SK-N-SH (cell line): Measurements from ENCODE around the gene GSE1. TPM values are rescaled to one million over a fixed set of nuclear protein-coding genes. Genes with fewer than 3 reads are reported as not detected.

Source experiments
- CTCF ChIA-PET: fragments of 300-600, 350-600 bp; formaldehyde crosslinking; extraction: SDS; loops from one replicate; lab custom pipeline; 2021; lab: Yijun Ruan, JAX
- POLR2A ChIA-PET: fragments of 350-600 bp; sonication (Branson Sonifier 250); formaldehyde crosslinking; extraction: SDS; loops from one replicate; lab custom pipeline; 2020; ENCODE audit warnings: antibody characterized with exemption, inconsistent platforms; lab: Yijun Ruan, JAX
- DNase-seq: peaks from one replicate; pipeline ENCODE4 v3.0.0; 2012
- H2AFZ ChIP-seq: fragments of 200-600 bp; sonication (generic); 2 replicates; pipeline ENCODE4 v1.8.1; 2016; ENCODE audit warnings: antibody characterized with exemption, mild to moderate bottlenecking, low read depth
- H3F3A ChIP-seq: fragments of 200-600 bp; sonication (generic); replicated peaks from 2 replicates; pipeline ENCODE3; 2016; ENCODE audit warnings: antibody characterized with exemption, mild to moderate bottlenecking; ENCODE audit not compliant: insufficient read depth
- H3K27ac ChIP-seq, 2 experiments: fragments of 200-500 bp in 1 of 2; fragments of 200-600 bp in 1 of 2; sonication (Bioruptor generic) in 1 of 2; sonication (generic), shearing (Covaris generic) in 1 of 2; 2 replicates each; pipeline versions ENCODE4 v1.5.1 to v1.6.1; 2014 to 2016; ENCODE audit warnings: low read depth in 2 of 2, inconsistent platforms in 1 of 2, low read length in 1 of 2, mild to moderate bottlenecking in 1 of 2, mixed read lengths in 1 of 2
- H3K27me3 ChIP-seq: fragments of 200-600 bp; sonication (generic), shearing (Covaris generic); 2 replicates; pipeline ENCODE4 v1.6.1; 2016; ENCODE audit warnings: mixed run types; ENCODE audit not compliant: insufficient read depth
- H3K36me3 ChIP-seq, 2 experiments: fragments of 200-500 bp in 1 of 2; fragments of 200-600 bp in 1 of 2; sonication (Bioruptor generic) in 1 of 2; sonication (generic) in 1 of 2; replicated peaks in 1 of 2; 2 replicates each; pipeline versions ENCODE3 to v1.5.1; 2014 to 2016; ENCODE audit warnings: low read length in 1 of 2, mild to moderate bottlenecking in 1 of 2; ENCODE audit not compliant: insufficient read depth in 2 of 2, control insufficient read depth in 1 of 2
- H3K4me1 ChIP-seq, 2 experiments: fragments of 200-500 bp in 1 of 2; fragments of 200-600 bp in 1 of 2; sonication (Bioruptor generic) in 1 of 2; sonication (generic), shearing (Covaris generic) in 1 of 2; 2 replicates each; pipeline versions ENCODE4 v1.5.1 to v1.6.1; 2014 to 2016; ENCODE audit warnings: low read depth in 1 of 2, low read length in 1 of 2, mixed run types in 1 of 2; ENCODE audit not compliant: insufficient read depth in 2 of 2, control insufficient read depth in 1 of 2
- H3K4me2 ChIP-seq: fragments of 200-600 bp; sonication (generic), shearing (Covaris generic); 2 replicates; pipeline ENCODE4 v1.6.1; 2017; ENCODE audit warnings: mixed run types
- H3K4me3 ChIP-seq, 2 experiments: fragments of 200-500 bp in 1 of 2; fragments of 200-600 bp in 1 of 2; sonication (Bioruptor generic) in 1 of 2; sonication (generic), shearing (Covaris generic) in 1 of 2; 2 replicates each; pipeline versions ENCODE4 v1.5.1 to v1.8.1; 2014 to 2016; ENCODE audit warnings: low read depth in 2 of 2, inconsistent platforms in 1 of 2, low read length in 1 of 2, mild to moderate bottlenecking in 1 of 2, mixed read lengths in 1 of 2, moderate library complexity in 1 of 2
- H3K79me2 ChIP-seq: fragments of 200-600 bp; sonication (generic); 2 replicates; pipeline ENCODE4 v1.8.1; 2017; ENCODE audit warnings: mild to moderate bottlenecking; ENCODE audit not compliant: insufficient read depth
- H3K9ac ChIP-seq: fragments of 200-600 bp; sonication (generic); 2 replicates; pipeline ENCODE4 v1.6.1; 2017; ENCODE audit warnings: mixed run types
- H3K9me2 ChIP-seq: fragments of 200-600 bp; sonication (generic); 2 replicates; pipeline ENCODE4 v1.6.1; 2017; ENCODE audit warnings: mixed run types
- H3K9me3 ChIP-seq: fragments of 200-600 bp; sonication (generic); 2 replicates; pipeline ENCODE4 v1.6.1; 2017; ENCODE audit warnings: mixed run types, mild to moderate bottlenecking, moderate library complexity
- H4K20me1 ChIP-seq: fragments of 200-600 bp; sonication (generic); 2 replicates; pipeline ENCODE4 v1.6.1; 2017; ENCODE audit warnings: mild to moderate bottlenecking, mixed run types; ENCODE audit not compliant: insufficient read depth
- CTCF ChIP-seq: fragments of 200-600 bp; sonication (generic); IDR thresholded peaks from 2 replicates; pipeline ENCODE4 v1.6.1; 2017; ENCODE audit warnings: antibody characterized with exemption, mild to moderate bottlenecking, moderate library complexity
- ELF1 ChIP-seq: IDR thresholded peaks from 2 replicates; pipeline ENCODE4 v1.4.0; 2012
- EP300 ChIP-seq, 2 experiments: IDR thresholded peaks; 2 replicates each; pipeline versions ENCODE4 v1.4.0 to v1.6.1; 2012; ENCODE audit warnings: borderline replicate concordance in 1 of 2, low read depth in 1 of 2, low read length in 1 of 2
- FOSL2 ChIP-seq: IDR thresholded peaks from 2 replicates; pipeline ENCODE4 v1.4.0; 2012; ENCODE audit warnings: low read depth, mild to moderate bottlenecking, moderate library complexity, borderline replicate concordance
- FOXM1 ChIP-seq: IDR thresholded peaks from 2 replicates; pipeline ENCODE4 v1.4.0; 2012; ENCODE audit warnings: low read depth, mild to moderate bottlenecking
- GABPA ChIP-seq: IDR thresholded peaks from 2 replicates; pipeline ENCODE4 v1.4.0; 2012; ENCODE audit warnings: low read depth, mild to moderate bottlenecking
- GATA2 ChIP-seq: sonication (generic); formaldehyde crosslinking; IDR thresholded peaks from 2 replicates; pipeline ENCODE4 v1.5.0; 2020; ENCODE audit warnings: mild to moderate bottlenecking, missing genetic modification reagents
- IRF3 ChIP-seq: fragments of 150-350 bp; IDR thresholded peaks from 2 replicates; pipeline ENCODE4 v1.6.1; 2016; ENCODE audit warnings: mild to moderate bottlenecking, low read depth, low read length
- MEF2A ChIP-seq: IDR thresholded peaks from 2 replicates; pipeline ENCODE4 v1.4.0; 2012; ENCODE audit warnings: low read depth, borderline replicate concordance
- MXI1 ChIP-seq: IDR thresholded peaks from 2 replicates; pipeline ENCODE4 v1.6.1; 2012; ENCODE audit warnings: mild to moderate bottlenecking, low read depth, low read length, improper control_type of control experiment
- RXRA ChIP-seq: IDR thresholded peaks from 2 replicates; pipeline ENCODE4 v1.4.0; 2012; ENCODE audit warnings: low read depth, mild to moderate bottlenecking, borderline replicate concordance
- SMC3 ChIP-seq: IDR thresholded peaks from 2 replicates; pipeline ENCODE4 v1.6.1; 2012; ENCODE audit warnings: low read depth, low read length, improper control_type of control experiment
- TAF1 ChIP-seq: IDR thresholded peaks from 2 replicates; pipeline ENCODE4 v1.6.1; 2012; ENCODE audit warnings: low read depth, mild to moderate bottlenecking, low read length, moderate library complexity, borderline replicate concordance
- USF2 ChIP-seq: fragments of 150-350 bp; IDR thresholded peaks from 2 replicates; pipeline ENCODE4 v1.6.1; 2017; ENCODE audit warnings: antibody characterized with exemption, low read length, low read depth, borderline replicate concordance
- YY1 ChIP-seq: IDR thresholded peaks from 2 replicates; pipeline ENCODE4 v1.4.0; 2012; ENCODE audit warnings: low read depth, mild to moderate bottlenecking
- WGBS: methylation state at CpG from one replicate; pipeline ENCODE4 v1.1.6; 2017; ENCODE audit warnings: low lambda C conversion rate; 5-methylcytosine and 5-hydroxymethylcytosine counted together
- polyA plus RNA-seq, 3 experiments: library from polyadenylated mRNA; depleted of rRNA; stranded (reverse); fragments of >200 nt; gene quantifications; 2 replicates each; pipeline ENCODE4 v1.2.3, GENCODE V29; 2012

The GSE1 gene
- polyA plus RNA-seq, 1 of the 3 experiments (the other 2 are of a cell fraction) = 26.5 TPM

- CTCF ChIA-PET = interaction anchor here (0.8 to 10.3 kb wide), 6 partner anchors 9 to 208 kb away, joined by 3 to 106 read pairs (median 8); partner anchors contain the start of gene GSE1
- Histone ChIP-seq H2AFZ (no peak overlapping the region), H3K27ac (peak overlapping the region in 1 of 2 experiments; percentile 97; a peak in 2 of 4 replicates), H3F3A (no peaks in the 10 kb centered on the region), H3K4me3 (no peak overlapping the region), H3K4me1 (peaks cover 6 to 83% of the 10 kb centered on the region in 2 experiments; a peak in 3 of 4 replicates), H3K9ac (no peak overlapping the region), H3K9me2 (no peaks in the 10 kb centered on the region), H3K36me3 (peaks cover 0 to 11% of the 10 kb centered on the region in 2 experiments), H3K79me2 (peaks cover 73% of the 10 kb centered on the region), H3K27me3 (no peaks in the 10 kb centered on the region), H4K20me1 (peaks cover 99% of the 10 kb centered on the region), H3K9me3 (no peaks in the 10 kb centered on the region), H3K4me2 (no peak overlapping the region)
- no CpG with 5 or more reads among the region's 5 CpGs for WGBS
- no peak for TF ChIP-seq TAF1
- TF ChIP-seq MEF2A = no peak
- TF ChIP-seq MXI1 = no peak
- TF ChIP-seq ELF1 = no peak
- TF ChIP-seq YY1 = no peak
- no peak for TF ChIP-seq GABPA
- no peak for TF ChIP-seq SMC3
- no peak for DNase-seq
- POLR2A ChIA-PET = interaction anchor here (0.8 kb wide), 1 partner anchor 45 kb away, joined by 3 read pairs; no protein-coding TSS in a partner anchor
These were observed 15.1 kb downstream of the GSE1 start for GRCh38 chr16:85628265-85628556.

GRCh38 chr16:85628645-85629044 is 15.5 kb downstream of the GSE1 start:
- TF ChIP-seq GATA2 (CRISPR knock-in tag) (no peak), FOXM1 (no peak), EP300 (IDR thresholded peaks at IDR 0.05; ENCODE audit: borderline replicate concordance in 1 of 2, low read depth in 1 of 2, low read length in 1 of 2) (no peak), RXRA (no peak), IRF3 (no peak), YY1 (no peak), CTCF (no peak), USF2 (no peak), FOSL2 (no peak)
- Histone ChIP-seq H3K9ac (no peak overlapping the region), H3K36me3 (peaks cover 0 to 12% of the 10 kb centered on the region in 2 experiments), H3K4me2 (no peak overlapping the region), H3K27me3 (no peaks in the 10 kb centered on the region), H3K79me2 (peaks cover 72% of the 10 kb centered on the region), H3F3A (no peaks in the 10 kb centered on the region), H3K27ac (no peak overlapping the region), H3K9me3 (no peaks in the 10 kb centered on the region), H2AFZ (no peak overlapping the region), H4K20me1 (peaks cover 99% of the 10 kb centered on the region), H3K4me1 (peaks cover 6 to 83% of the 10 kb centered on the region in 2 experiments; a peak in 3 of 4 replicates), H3K4me3 (no peak overlapping the region), H3K9me2 (no peaks in the 10 kb centered on the region)
- ChIA-PET POLR2A (interaction anchor here (0.8 kb wide), 1 partner anchor 45 kb away, joined by 3 read pairs; no protein-coding TSS in a partner anchor), CTCF (interaction anchor here (0.8 to 10.3 kb wide), 7 partner anchors 8 to 208 kb away, joined by 3 to 106 read pairs (median 3); partner anchors contain the start of gene GSE1)
- no peak for DNase-seq
- 97% methylated on average over 14 of the region's 14 CpGs for WGBS
